Osteocyte (in vitro differentiated cells): ENCODE measurements around the gene SFR1. TPM values are rescaled to one million over a fixed set of nuclear protein-coding genes. Genes with fewer than 3 reads are reported as not detected.

Experiments
- DNase-seq: peaks from one replicate; pipeline ENCODE4 v3.0.0; 2021; ENCODE audit warnings: mixed read lengths; ENCODE audit not compliant: unreplicated experiment; ENCODE audit errors: extremely low spot score
- H3K27ac Mint-ChIP-seq: one replicate; pipeline ENCODE4 v1.8.0; 2021; ENCODE audit warnings: mild to moderate bottlenecking, mixed read lengths; ENCODE audit not compliant: unreplicated experiment
- H3K27me3 Mint-ChIP-seq: one replicate; pipeline ENCODE4 v1.8.0; 2021; ENCODE audit warnings: mixed read lengths; ENCODE audit not compliant: unreplicated experiment
- H3K36me3 Mint-ChIP-seq: one replicate; pipeline ENCODE4 v1.8.0; 2021; ENCODE audit warnings: mixed read lengths; ENCODE audit not compliant: unreplicated experiment
- H3K4me1 Mint-ChIP-seq: one replicate; pipeline ENCODE4 v1.8.0; 2021; ENCODE audit warnings: mixed read lengths; ENCODE audit not compliant: unreplicated experiment
- H3K4me3 Mint-ChIP-seq: one replicate; pipeline ENCODE4 v1.8.0; 2021; ENCODE audit warnings: mild to moderate bottlenecking, moderate library complexity, mixed read lengths; ENCODE audit not compliant: unreplicated experiment
- H3K9me3 Mint-ChIP-seq: one replicate; pipeline ENCODE4 v1.8.0; 2021; ENCODE audit warnings: mixed read lengths; ENCODE audit not compliant: unreplicated experiment
- total RNA-seq: library from RNA; stranded (reverse); gene quantifications from 2 replicates; pipeline ENCODE4 v1.2.1, GENCODE V29; 2021
- TF ChIP-seq, protein P1 (sequence below): fragments of 200-600 bp; sonication (generic); IDR thresholded peaks from 2 replicates; pipeline ENCODE4 v1.5.0; 2021; ENCODE audit warnings: antibody characterized with exemption, mild to moderate bottlenecking, moderate library complexity

The SFR1 gene
- total RNA-seq, 1 donor from 2014 or later: 7.0 TPM

DNA sequence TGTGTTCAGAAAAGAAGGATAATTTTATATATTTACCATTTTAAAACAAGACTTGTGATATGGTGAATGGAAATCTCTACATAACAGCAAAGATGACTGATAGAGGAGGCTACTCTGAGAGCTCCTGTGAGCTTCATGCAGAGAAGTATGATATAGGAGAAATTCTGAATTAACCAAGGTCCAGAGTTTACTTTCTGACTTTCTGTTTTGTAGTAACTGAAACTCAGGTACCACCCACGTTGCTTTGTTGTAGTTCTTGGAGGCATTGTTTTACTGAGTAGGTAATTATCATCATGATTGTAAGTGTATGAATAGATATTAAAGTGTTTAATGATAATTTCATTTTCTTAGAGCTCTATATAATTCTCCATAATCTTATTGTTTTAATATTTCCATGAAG, 18.0 kb upstream of the SFR1 start:
- peaks cover 4% of the 10 kb centered on the region for H3K9me3 Mint-ChIP-seq
- H3K27me3 Mint-ChIP-seq: no peaks in the 10 kb centered on the region
- no peak overlapping the region for H3K27ac Mint-ChIP-seq
- no peak for DNase-seq
- H3K4me1 Mint-ChIP-seq: peaks cover 6% of the 10 kb centered on the region
- TF ChIP-seq, protein P1, sequence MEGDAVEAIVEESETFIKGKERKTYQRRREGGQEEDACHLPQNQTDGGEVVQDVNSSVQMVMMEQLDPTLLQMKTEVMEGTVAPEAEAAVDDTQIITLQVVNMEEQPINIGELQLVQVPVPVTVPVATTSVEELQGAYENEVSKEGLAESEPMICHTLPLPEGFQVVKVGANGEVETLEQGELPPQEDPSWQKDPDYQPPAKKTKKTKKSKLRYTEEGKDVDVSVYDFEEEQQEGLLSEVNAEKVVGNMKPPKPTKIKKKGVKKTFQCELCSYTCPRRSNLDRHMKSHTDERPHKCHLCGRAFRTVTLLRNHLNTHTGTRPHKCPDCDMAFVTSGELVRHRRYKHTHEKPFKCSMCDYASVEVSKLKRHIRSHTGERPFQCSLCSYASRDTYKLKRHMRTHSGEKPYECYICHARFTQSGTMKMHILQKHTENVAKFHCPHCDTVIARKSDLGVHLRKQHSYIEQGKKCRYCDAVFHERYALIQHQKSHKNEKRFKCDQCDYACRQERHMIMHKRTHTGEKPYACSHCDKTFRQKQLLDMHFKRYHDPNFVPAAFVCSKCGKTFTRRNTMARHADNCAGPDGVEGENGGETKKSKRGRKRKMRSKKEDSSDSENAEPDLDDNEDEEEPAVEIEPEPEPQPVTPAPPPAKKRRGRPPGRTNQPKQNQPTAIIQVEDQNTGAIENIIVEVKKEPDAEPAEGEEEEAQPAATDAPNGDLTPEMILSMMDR: no peak
- H3K4me3 Mint-ChIP-seq: no peak overlapping the region
- H3K36me3 Mint-ChIP-seq: no peaks in the 10 kb centered on the region

- H3K27ac Mint-ChIP-seq: no peak overlapping the region
- no peak overlapping the region for H3K4me3 Mint-ChIP-seq
- H3K36me3 Mint-ChIP-seq: no peaks in the 10 kb centered on the region
- TF ChIP-seq, protein P1: no peak
- H3K4me1 Mint-ChIP-seq: peaks cover 6% of the 10 kb centered on the region
- H3K27me3 Mint-ChIP-seq: no peaks in the 10 kb centered on the region
- peaks cover 4% of the 10 kb centered on the region for H3K9me3 Mint-ChIP-seq
- DNase-seq: no peak
Observed at GRCh38 chr10:104104418-104104817, 17.6 kb upstream of the SFR1 start.

- DNase-seq: no peak
- H3K9me3 Mint-ChIP-seq: peaks cover 4% of the 10 kb centered on the region
- TF ChIP-seq, protein P1: no peak
Observed at GRCh38 chr10:104104926-104105325, 17.0 kb upstream of the SFR1 start.

GRCh38 chr10:104109908-104110662, 11.9 kb upstream of the SFR1 start:
- Mint-ChIP-seq H3K36me3 (no peaks in the 10 kb centered on the region), H3K27ac (peak overlapping the region; percentile 27), H3K27me3 (no peaks in the 10 kb centered on the region), H3K4me1 (peaks cover 6% of the 10 kb centered on the region), H3K4me3 (no peak overlapping the region), H3K9me3 (no peaks in the 10 kb centered on the region)
- TF ChIP-seq, protein P1: no peak
- no peak for DNase-seq

More at GRCh38 chr10:104104926-104105325, 17.0 kb upstream of the SFR1 start:
- H3K27ac Mint-ChIP-seq: no peak overlapping the region
- no peaks in the 10 kb centered on the region for H3K27me3 Mint-ChIP-seq
- H3K36me3 Mint-ChIP-seq: no peaks in the 10 kb centered on the region
- H3K4me1 Mint-ChIP-seq: peaks cover 7% of the 10 kb centered on the region
- no peak overlapping the region for H3K4me3 Mint-ChIP-seq

GRCh38 chr10:104113376-104113956, 8.5 kb upstream of the SFR1 start:
- TF ChIP-seq, protein P1: no peak
- no peak for DNase-seq
- Mint-ChIP-seq H3K27me3 (no peaks in the 10 kb centered on the region), H3K9me3 (no peaks in the 10 kb centered on the region), H3K4me3 (no peak overlapping the region), H3K36me3 (no peaks in the 10 kb centered on the region), H3K27ac (no peak overlapping the region), H3K4me1 (peaks cover 6% of the 10 kb centered on the region)
